IMR-90 (cell line): ENCODE results near the gene NCOA5. TPM values are rescaled to one million over a fixed set of nuclear protein-coding genes. Genes with fewer than 3 reads are reported as not detected.

Source experiments
- ATAC-seq: fragments of 200-7000 bp; cut with Tn5 transposase; 2 replicates; pipeline ENCODE4 v1.9.1; 2020; ENCODE audit warnings: low read depth, mild to moderate bottlenecking, moderate library complexity
- BruUV-seq: library from RNA; stranded (reverse); fragments of 400-500 nt; replicated peaks from 2 replicates; lab custom pipeline; 2021; lab: Mats Ljungman, UMichigan
- CTCF ChIA-PET: fragments of 300-600 bp; formaldehyde crosslinking; extraction: SDS; loops from one replicate; lab custom pipeline; 2021; ENCODE audit warnings: antibody characterized with exemption; lab: Yijun Ruan, JAX
- POLR2A ChIA-PET: fragments of 300-600 bp; sonication (Branson Sonifier 250); formaldehyde crosslinking; loops from one replicate; lab custom pipeline; 2022; ENCODE audit warnings: antibody characterized with exemption; ENCODE audit not compliant: unreplicated experiment; lab: Charles Lee
- DNase-seq: peaks from one replicate; pipeline ENCODE4 v3.0.0; 2013
- H2AFZ ChIP-seq: replicated peaks from 2 replicates; pipeline ENCODE3; 2013; ENCODE audit warnings: low read length, mild to moderate bottlenecking; ENCODE audit not compliant: poor library complexity
- H2AK5ac ChIP-seq: 2 replicates; pipeline ENCODE4 v1.6.1; 2013; ENCODE audit warnings: low read depth, low read length, inconsistent platforms
- H2AK9ac ChIP-seq: replicated peaks from 2 replicates; pipeline ENCODE3; 2013; ENCODE audit warnings: mild to moderate bottlenecking, low read depth, low read length, moderate library complexity; ENCODE audit not compliant: poor library complexity
- H2BK120ac ChIP-seq: 2 replicates; pipeline ENCODE4 v1.6.1; 2013; ENCODE audit warnings: low read depth, low read length, inconsistent platforms
- H2BK15ac ChIP-seq: 3 replicates; pipeline ENCODE4 v1.6.1; 2013; ENCODE audit warnings: low read depth, low read length, inconsistent platforms
- H2BK20ac ChIP-seq: 2 replicates; pipeline ENCODE4 v1.6.1; 2013; ENCODE audit warnings: low read depth, mild to moderate bottlenecking, inconsistent platforms, low read length, moderate library complexity
- H2BK5ac ChIP-seq: 2 replicates; pipeline ENCODE4 v1.6.1; 2013; ENCODE audit warnings: mild to moderate bottlenecking, low read depth, low read length, inconsistent platforms; ENCODE audit not compliant: poor library complexity, severe bottlenecking
- H3K14ac ChIP-seq: replicated peaks from 2 replicates; pipeline ENCODE4 v1.6.1; 2013; ENCODE audit warnings: low read depth, low read length, inconsistent platforms
- H3K18ac ChIP-seq: 2 replicates; pipeline ENCODE4 v1.6.1; 2013; ENCODE audit warnings: low read depth, low read length, control low read depth
- H3K23ac ChIP-seq: 2 replicates; pipeline ENCODE4 v1.6.1; 2013; ENCODE audit warnings: low read depth, low read length, inconsistent platforms
- H3K27ac ChIP-seq: 2 replicates; pipeline ENCODE4 v1.5.1; 2013; ENCODE audit warnings: mild to moderate bottlenecking, control low read depth, low read length; ENCODE audit not compliant: insufficient read depth
- H3K27me3 ChIP-seq: 2 replicates; pipeline ENCODE4 v1.6.1; 2013; ENCODE audit warnings: low read length; ENCODE audit not compliant: control insufficient read depth, insufficient read depth
- H3K36me3 ChIP-seq: 2 replicates; pipeline ENCODE4 v1.6.1; 2013; ENCODE audit warnings: low read length, mixed read lengths; ENCODE audit not compliant: control insufficient read depth, insufficient read depth
- H3K4ac ChIP-seq: 2 replicates; pipeline ENCODE4 v1.6.1; 2013; ENCODE audit warnings: low read depth, low read length, inconsistent platforms
- H3K4me1 ChIP-seq: 2 replicates; pipeline ENCODE4 v1.6.1; 2013; ENCODE audit warnings: low read length, mixed read lengths; ENCODE audit not compliant: control insufficient read depth, insufficient read depth
- H3K4me2 ChIP-seq: 2 replicates; pipeline ENCODE4 v1.6.1; 2013; ENCODE audit warnings: low read depth, mild to moderate bottlenecking, control low read depth, low read length, moderate library complexity
- H3K4me3 ChIP-seq: 2 replicates; pipeline ENCODE4 v1.5.1; 2013; ENCODE audit warnings: low read depth, mild to moderate bottlenecking, control low read depth, low read length, moderate library complexity; ENCODE audit not compliant: insufficient read depth
- H3K56ac ChIP-seq: 2 replicates; pipeline ENCODE4 v1.6.1; 2013; ENCODE audit warnings: low read length, inconsistent platforms; ENCODE audit not compliant: insufficient read depth; ENCODE audit errors: extremely low read depth
- H3K79me1 ChIP-seq, 2 experiments: 2 replicates each; pipeline ENCODE4 v1.6.1; 2013; ENCODE audit warnings: low read length in 2 of 2, inconsistent platforms in 1 of 2, low read depth in 1 of 2
- H3K9ac ChIP-seq: 2 replicates; pipeline ENCODE4 v1.6.1; 2013; ENCODE audit warnings: low read depth, low read length, control low read depth
- H3K9me1 ChIP-seq: 2 replicates; pipeline ENCODE4 v1.6.1; 2013; ENCODE audit warnings: low read length, inconsistent platforms; ENCODE audit not compliant: insufficient read depth
- H3K9me3 ChIP-seq: 2 replicates; pipeline ENCODE4 v1.6.1; 2013; ENCODE audit warnings: low read length; ENCODE audit not compliant: control insufficient read depth, insufficient read depth
- H4K20me1 ChIP-seq: 2 replicates; pipeline ENCODE4 v1.6.1; 2013; ENCODE audit warnings: low read length, inconsistent platforms; ENCODE audit not compliant: insufficient read depth
- H4K5ac ChIP-seq: 2 replicates; pipeline ENCODE4 v1.6.1; 2013; ENCODE audit warnings: mild to moderate bottlenecking, low read depth, low read length, control low read depth
- H4K8ac ChIP-seq, 2 experiments: 2 replicates each; pipeline ENCODE4 v1.6.1; 2013; ENCODE audit warnings: low read depth in 2 of 2, low read length in 2 of 2, control low read depth in 1 of 2, inconsistent platforms in 1 of 2
- H4K91ac ChIP-seq: 2 replicates; pipeline ENCODE4 v1.6.1; 2013; ENCODE audit warnings: low read depth, low read length, inconsistent platforms; ENCODE audit not compliant: insufficient read depth
- FOS ChIP-seq: fragments of 150-350 bp; IDR thresholded peaks from 2 replicates; pipeline ENCODE4 v1.6.1; 2016; ENCODE audit warnings: low read depth, low read length
- WGBS, 2 experiments: methylation state at CpG; one replicate each; pipeline versions ENCODE4 v1.1.5 to v1.1.7; 2013; ENCODE audit warnings: missing lambda C conversion rate in 2 of 2; ENCODE audit not compliant: insufficient read length in 1 of 2; ENCODE audit errors: extremely low coverage in 2 of 2; 5-methylcytosine and 5-hydroxymethylcytosine counted together
- dilution Hi-C: fragments of 300-500 bp; cut with HindIII; formaldehyde crosslinking; loops from one replicate; pipeline ENCODE4 v1.14.3; 2018; ENCODE audit warnings: low sequenced_read_pairs; ENCODE audit not compliant: unreplicated experiment
- in situ Hi-C: fragments of 300-500 bp; cut with MboI; formaldehyde crosslinking; loops from 3 replicates; pipeline ENCODE4 v1.14.3; 2019; ENCODE audit warnings: low sequenced_read_pairs, inconsistent platforms, mixed read lengths
- intact Hi-C: fragments of 100-400 bp; cut with micrococcal nuclease; formaldehyde crosslinking; loops from 2 replicates; pipeline ENCODE4 v1.10.0; 2022
- polyA plus RNA-seq, 3 experiments: library from polyadenylated mRNA; depleted of rRNA; stranded (reverse); fragments of >200 nt; gene quantifications; 2 replicates each; pipeline ENCODE4 v1.2.3, GENCODE V29; 2012; ENCODE audit warnings: low replicate concordance in 1 of 3
- total RNA-seq: library from RNA; depleted of rRNA; stranded (reverse); fragments of >200 nt; gene quantifications from 2 replicates; pipeline ENCODE4 v1.2.3, GENCODE V29; 2012
- TF ChIP-seq, protein P1 (sequence below): fragments of 150-350 bp; IDR thresholded peaks from 2 replicates; pipeline ENCODE4 v1.6.1; 2017; ENCODE audit warnings: mild to moderate bottlenecking, antibody characterized with exemption, low read length, low read depth
- TF ChIP-seq, protein P2 (sequence below): conservative IDR thresholded peaks from 2 replicates; pipeline ENCODE4 v1.5.1; 2012; ENCODE audit warnings: mild to moderate bottlenecking, low read depth, low read length, improper control_type of control experiment

NCOA5 gene
- total and polyA plus RNA-seq, 2 of the 4 experiments (the other 2 are of a cell fraction) = 17.4 to 20.6 TPM

DNA sequence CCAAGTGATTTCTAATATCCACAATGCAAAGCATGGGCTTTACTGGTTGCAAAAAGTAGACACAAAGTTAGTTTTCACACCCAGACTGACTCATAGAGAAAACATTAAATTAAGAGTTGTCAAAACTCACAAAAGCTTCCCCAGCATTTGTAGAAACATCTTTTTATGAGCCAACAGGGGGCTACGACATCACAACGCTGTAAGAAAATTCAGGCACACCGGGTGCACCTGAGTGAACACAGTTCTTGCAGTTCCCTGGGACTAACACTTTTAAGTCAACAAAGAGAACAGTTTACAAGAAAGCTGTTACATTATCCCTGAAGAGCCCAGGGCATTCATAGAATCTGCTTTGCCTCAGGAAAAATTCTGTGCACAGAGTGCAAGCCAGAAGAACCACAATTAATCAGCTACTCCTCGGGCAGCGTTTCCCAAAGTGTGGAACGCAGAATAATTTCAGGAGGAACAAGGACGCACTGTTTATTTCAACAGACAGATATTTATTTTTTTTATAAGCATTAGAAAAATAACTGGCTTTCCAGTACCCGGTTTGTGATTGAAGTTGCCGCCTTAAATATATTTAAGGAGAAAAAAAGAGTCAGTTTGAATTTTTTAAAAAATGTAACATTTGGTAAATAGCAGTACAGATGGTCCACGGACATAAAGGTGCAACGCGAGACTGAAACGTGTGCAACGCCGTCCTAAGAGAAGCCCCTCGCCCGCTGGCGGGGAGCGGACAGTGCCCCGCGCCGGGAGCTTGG, 1.2 kb downstream of the NCOA5 start:
- peak; percentile 8 for DNase-seq
- intact Hi-C loops = loop anchor here (1.0 to 10.0 kb wide), 4 partner anchors 30 to 314 kb away; partner anchors contain the start of gene ZNF335
- peak overlapping the region; percentile 98 for H2AFZ ChIP-seq

More for the DNA sequence above, 1.2 kb downstream of the NCOA5 start:
- dilution Hi-C loops = no loop called here
- TF ChIP-seq, protein P1, sequence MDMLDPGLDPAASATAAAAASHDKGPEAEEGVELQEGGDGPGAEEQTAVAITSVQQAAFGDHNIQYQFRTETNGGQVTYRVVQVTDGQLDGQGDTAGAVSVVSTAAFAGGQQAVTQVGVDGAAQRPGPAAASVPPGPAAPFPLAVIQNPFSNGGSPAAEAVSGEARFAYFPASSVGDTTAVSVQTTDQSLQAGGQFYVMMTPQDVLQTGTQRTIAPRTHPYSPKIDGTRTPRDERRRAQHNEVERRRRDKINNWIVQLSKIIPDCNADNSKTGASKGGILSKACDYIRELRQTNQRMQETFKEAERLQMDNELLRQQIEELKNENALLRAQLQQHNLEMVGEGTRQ = no peak
- TF ChIP-seq FOS = no peak
- TF ChIP-seq, protein P2, sequence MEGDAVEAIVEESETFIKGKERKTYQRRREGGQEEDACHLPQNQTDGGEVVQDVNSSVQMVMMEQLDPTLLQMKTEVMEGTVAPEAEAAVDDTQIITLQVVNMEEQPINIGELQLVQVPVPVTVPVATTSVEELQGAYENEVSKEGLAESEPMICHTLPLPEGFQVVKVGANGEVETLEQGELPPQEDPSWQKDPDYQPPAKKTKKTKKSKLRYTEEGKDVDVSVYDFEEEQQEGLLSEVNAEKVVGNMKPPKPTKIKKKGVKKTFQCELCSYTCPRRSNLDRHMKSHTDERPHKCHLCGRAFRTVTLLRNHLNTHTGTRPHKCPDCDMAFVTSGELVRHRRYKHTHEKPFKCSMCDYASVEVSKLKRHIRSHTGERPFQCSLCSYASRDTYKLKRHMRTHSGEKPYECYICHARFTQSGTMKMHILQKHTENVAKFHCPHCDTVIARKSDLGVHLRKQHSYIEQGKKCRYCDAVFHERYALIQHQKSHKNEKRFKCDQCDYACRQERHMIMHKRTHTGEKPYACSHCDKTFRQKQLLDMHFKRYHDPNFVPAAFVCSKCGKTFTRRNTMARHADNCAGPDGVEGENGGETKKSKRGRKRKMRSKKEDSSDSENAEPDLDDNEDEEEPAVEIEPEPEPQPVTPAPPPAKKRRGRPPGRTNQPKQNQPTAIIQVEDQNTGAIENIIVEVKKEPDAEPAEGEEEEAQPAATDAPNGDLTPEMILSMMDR = 0 out of 2 replicates have a peak, but pooled peaks have one; percentile 2
- Histone ChIP-seq H2BK5ac (peak overlapping the region; percentile 98), H2AK5ac (no peak overlapping the region), H3K9me1 (peaks cover 7% of the 10 kb centered on the region; the same call in 1 of the 2 replicates), H3K9me3 (no peaks in the 10 kb centered on the region), H2BK120ac (no peak overlapping the region), H3K9ac (peak overlapping the region; percentile 98), H4K20me1 (peaks cover 56% of the 10 kb centered on the region), H3K36me3 (no peaks in the 10 kb centered on the region), H3K27ac (peak overlapping the region; percentile 97), H2BK15ac (no peak overlapping the region), H3K4me3 (peak overlapping the region; percentile 91), H2AK9ac (peak overlapping the region; percentile 77), H3K27me3 (no peaks in the 10 kb centered on the region), H3K23ac (no peak overlapping the region; the same call in 1 of the 2 replicates), H3K14ac (peak overlapping the region; percentile 99), H4K5ac (no peak overlapping the region), H3K18ac (0 out of 2 replicates have a peak overlapping the region, but pooled peaks have one; percentile 90), H4K8ac (peak overlapping the region; percentile 90 to 93; a peak in 2 of 4 replicates), H2BK20ac (no peak overlapping the region), H3K4ac (peak overlapping the region; percentile 87), H3K4me1 (peaks cover 7% of the 10 kb centered on the region), H3K56ac (0 out of 2 replicates have a peak overlapping the region, but pooled peaks have one; percentile 47), H3K4me2 (peak overlapping the region; percentile 97), H4K91ac (no peak overlapping the region), H3K79me1 (peaks cover 17 to 45% of the 10 kb centered on the region in 2 experiments)
- CTCF ChIA-PET = interaction anchor here (0.6 to 1.2 kb wide), 3 partner anchors 63 to 118 kb away, joined by 3 read pairs; no protein-coding TSS in a partner anchor
- no TSS peak for BruUV-seq
- no peak for ATAC-seq
- POLR2A ChIA-PET = no interaction called here
- WGBS, 2 experiments = 0% methylated on average over 8 of the region's 22 CpGs; no CpG with 5 or more reads in 1 of the 2 experiments
- in situ Hi-C loops = no loop called here
